ENCODE results near the gene SPEM2.

Gene SPEM2

DNA sequence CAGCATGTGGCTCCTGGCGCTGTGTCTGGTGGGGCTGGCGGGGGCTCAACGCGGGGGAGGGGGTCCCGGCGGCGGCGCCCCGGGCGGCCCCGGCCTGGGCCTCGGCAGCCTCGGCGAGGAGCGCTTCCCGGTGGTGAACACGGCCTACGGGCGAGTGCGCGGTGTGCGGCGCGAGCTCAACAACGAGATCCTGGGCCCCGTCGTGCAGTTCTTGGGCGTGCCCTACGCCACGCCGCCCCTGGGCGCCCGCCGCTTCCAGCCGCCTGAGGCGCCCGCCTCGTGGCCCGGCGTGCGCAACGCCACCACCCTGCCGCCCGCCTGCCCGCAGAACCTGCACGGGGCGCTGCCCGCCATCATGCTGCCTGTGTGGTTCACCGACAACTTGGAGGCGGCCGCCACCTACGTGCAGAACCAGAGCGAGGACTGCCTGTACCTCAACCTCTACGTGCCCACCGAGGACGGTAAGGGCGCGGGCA, 17.1 kb upstream of the SPEM2 start:
- TF ChIP-seq GATA2 (IDR thresholded peaks at IDR 0.05; ENCODE audit: low read depth, low read length) (no peak), GATA3 (IDR thresholded peaks at IDR 0.05; ENCODE audit: low read depth, low read length) (no peak)

DNA sequence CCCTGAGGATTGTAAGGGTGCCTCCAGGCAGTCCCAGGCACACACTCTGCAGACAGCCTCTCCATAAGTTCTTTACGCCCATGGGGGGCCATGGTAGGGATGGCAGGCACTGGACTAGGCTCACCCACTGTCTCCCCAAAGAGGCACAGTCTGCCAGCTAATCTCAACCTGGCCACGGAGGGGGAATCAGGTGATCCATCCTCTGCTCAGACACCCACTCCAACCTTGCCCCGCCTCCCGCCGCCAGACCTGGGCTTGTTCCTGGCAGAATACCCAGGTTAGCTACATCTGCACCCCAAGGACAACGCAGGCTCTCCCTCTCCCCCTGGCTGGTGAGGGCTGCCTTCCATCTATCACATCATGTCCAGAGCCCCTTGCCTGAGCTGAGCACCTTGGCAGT, 16.6 kb upstream of the SPEM2 start:
- no peak for TF ChIP-seq GATA2 (IDR thresholded peaks at IDR 0.05; ENCODE audit: low read depth, low read length)
- no peak for TF ChIP-seq GATA3 (IDR thresholded peaks at IDR 0.05; ENCODE audit: low read depth, low read length)

DNA sequence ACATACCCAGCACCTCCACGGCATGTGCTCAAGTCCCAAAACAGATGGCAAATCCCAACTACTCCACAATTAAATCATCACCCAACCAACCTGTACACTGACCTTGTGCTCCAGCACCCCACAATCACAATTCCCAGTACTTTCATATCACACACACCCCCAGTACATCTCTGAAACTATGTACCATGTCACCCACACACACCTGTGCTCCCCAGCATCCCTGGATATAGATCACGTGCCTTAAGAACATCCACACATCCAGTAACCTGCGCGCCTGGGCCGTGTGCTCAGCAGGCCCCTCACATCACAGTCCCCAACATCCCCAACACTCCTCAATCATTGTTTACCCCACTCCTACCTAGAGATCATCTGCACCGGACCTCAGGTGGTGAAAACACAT, 15.7 kb upstream of the SPEM2 start:
- TF ChIP-seq GATA3 (IDR thresholded peaks at IDR 0.05; ENCODE audit: low read depth, low read length) (no peak), GATA2 (IDR thresholded peaks at IDR 0.05; ENCODE audit: low read depth, low read length) (no peak)

DNA sequence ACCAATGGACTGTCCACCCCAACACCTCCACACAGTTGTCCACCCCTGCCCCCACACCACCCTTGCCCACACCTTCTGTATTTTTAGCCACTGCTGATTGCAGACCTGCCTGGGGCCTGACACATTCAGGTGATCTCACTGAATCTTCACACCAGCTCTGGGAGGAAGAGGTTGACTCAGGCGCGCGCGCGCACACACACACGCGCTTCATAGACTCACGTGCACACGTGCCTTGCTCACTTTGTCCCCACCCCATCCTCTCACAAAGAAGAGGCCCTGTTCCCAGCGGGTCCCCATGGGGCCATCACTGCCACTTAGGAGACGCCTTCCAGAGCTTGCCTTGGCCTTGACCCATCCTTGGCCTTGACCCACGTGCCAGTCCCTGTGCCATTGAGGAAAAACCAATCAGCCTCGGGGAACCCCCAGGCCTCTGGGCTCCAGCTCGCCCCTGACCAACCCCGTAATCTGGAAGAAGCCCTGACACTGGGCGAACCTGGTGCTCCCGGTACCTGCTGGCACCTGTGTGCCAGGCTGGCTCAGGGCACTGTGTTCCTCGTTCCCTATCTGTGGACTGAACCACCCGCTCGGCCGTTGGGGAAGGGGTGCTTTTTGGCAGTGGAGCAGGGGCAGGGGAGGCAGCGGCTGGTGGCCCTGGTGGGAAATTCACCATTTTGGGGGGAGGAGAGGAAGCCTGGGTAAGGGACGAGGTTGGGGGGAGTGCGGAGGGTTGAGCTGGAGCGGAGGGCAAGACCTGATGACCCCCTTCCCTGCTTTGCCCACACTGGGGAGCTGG, 14.6 kb upstream of the SPEM2 start:
- TF ChIP-seq GATA2 (IDR thresholded peaks at IDR 0.05; ENCODE audit: low read depth, low read length) = no peak
- no peak for TF ChIP-seq GATA3 (IDR thresholded peaks at IDR 0.05; ENCODE audit: low read depth, low read length)

DNA sequence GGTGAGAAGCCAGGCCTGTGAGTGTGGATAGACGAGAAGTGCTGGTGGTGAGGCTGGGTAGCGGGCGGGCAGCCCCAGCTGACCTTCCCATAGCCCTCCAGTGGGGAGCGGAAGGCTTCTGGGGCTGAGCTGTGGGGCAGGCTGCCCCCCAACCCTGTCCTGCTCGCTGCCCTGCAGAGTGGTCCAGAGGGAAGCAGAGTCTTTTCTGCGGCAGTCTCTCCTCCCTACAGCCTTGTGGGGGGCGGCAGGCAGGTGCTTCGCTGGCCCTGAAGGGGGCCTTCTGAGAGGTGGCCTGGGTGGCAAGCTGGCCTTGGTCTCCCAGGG, 14.0 kb upstream of the SPEM2 start:
- TF ChIP-seq GATA2 (IDR thresholded peaks at IDR 0.05; ENCODE audit: low read depth, low read length) (no peak), GATA3 (IDR thresholded peaks at IDR 0.05; ENCODE audit: low read depth, low read length) (no peak)

DNA sequence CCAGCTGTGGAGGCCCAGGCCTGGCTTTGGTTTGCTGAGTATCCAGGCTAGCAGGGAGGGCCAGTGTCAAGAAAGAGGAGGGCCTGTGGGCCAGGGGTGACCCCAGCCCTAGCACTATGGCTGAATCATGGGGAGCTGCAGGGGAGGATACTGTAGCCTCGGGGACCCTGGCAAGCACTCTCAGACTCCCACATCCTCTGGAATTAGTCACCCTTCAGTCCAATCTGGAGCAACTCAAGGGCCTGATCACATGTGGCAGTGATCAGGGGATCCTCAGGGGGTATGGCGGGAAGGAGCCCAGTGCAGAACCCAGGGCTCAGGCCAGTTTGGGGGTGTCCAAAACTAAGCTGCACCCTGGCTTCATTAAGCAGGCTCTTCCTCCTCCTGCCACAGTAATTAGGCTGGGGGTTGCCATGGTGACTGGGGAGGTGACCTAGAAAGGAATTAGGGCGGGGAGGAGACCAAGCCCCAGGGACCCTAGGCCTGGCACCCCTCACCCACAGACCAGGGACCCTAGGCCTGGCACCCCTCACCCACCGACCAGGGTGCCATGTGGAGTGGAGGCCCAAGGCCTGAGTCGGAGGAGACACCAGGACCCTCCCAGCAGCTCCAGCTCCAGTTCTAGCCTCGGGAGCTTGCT, 11.9 kb upstream of the SPEM2 start:
- TF ChIP-seq GATA2 (IDR thresholded peaks at IDR 0.05; ENCODE audit: low read depth, low read length) = no peak
- TF ChIP-seq GATA3 (IDR thresholded peaks at IDR 0.05; ENCODE audit: low read depth, low read length) = no peak

DNA sequence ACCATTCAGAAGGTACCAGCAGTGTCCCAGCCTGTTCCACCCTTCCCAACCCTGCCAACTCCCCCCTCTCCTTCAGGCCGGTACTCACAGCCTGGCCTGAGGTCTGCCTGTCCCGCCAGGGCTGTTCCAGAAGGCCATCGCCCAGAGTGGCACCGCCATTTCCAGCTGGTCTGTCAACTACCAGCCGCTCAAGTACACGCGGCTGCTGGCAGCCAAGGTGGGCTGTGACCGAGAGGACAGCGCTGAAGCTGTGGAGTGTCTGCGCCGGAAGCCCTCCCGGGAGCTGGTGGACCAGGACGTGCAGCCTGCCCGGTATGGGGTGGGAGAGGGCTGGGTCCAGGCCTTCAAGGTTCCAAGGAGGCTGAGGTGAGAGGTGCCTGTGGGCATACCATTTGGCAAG, 10.6 kb upstream of the SPEM2 start:
- TF ChIP-seq GATA2 (IDR thresholded peaks at IDR 0.05; ENCODE audit: low read depth, low read length) = no peak
- no peak for TF ChIP-seq GATA3 (IDR thresholded peaks at IDR 0.05; ENCODE audit: low read depth, low read length)

DNA sequence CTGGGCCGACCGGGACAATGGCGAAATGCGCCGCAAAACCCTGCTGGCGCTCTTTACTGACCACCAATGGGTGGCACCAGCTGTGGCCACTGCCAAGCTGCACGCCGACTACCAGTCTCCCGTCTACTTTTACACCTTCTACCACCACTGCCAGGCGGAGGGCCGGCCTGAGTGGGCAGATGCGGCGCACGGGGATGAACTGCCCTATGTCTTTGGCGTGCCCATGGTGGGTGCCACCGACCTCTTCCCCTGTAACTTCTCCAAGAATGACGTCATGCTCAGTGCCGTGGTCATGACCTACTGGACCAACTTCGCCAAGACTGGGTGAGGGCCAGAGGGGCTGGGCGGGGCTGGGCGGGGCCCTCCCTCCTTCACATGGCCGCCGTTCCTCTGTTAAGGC, 9.6 kb upstream of the SPEM2 start:
- TF ChIP-seq GATA2 (IDR thresholded peaks at IDR 0.05; ENCODE audit: low read depth, low read length) = no peak
- TF ChIP-seq GATA3 (IDR thresholded peaks at IDR 0.05; ENCODE audit: low read depth, low read length) = no peak

DNA sequence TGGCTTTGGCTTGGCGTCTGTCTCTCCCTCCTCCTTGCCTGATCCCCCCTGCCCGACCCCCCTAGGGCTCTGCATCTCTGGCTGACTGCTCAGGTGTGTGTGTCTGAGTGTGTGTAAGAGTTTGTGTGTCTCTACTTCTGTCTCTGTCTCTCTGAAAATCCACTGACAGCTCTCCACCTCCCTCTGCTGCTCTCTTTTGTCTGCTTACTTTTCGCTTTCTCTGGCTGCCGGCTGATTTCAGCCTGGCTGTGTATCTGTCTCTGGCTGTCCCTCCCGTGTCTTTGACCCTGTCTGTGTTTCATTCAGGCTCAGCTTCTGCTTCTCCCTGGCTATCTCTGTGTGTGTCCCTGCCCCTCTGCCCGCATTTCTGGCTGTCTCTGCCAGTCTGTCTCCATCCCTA, 9.1 kb upstream of the SPEM2 start:
- TF ChIP-seq GATA3 (IDR thresholded peaks at IDR 0.05; ENCODE audit: low read depth, low read length) (no peak), GATA2 (IDR thresholded peaks at IDR 0.05; ENCODE audit: low read depth, low read length) (no peak)

DNA sequence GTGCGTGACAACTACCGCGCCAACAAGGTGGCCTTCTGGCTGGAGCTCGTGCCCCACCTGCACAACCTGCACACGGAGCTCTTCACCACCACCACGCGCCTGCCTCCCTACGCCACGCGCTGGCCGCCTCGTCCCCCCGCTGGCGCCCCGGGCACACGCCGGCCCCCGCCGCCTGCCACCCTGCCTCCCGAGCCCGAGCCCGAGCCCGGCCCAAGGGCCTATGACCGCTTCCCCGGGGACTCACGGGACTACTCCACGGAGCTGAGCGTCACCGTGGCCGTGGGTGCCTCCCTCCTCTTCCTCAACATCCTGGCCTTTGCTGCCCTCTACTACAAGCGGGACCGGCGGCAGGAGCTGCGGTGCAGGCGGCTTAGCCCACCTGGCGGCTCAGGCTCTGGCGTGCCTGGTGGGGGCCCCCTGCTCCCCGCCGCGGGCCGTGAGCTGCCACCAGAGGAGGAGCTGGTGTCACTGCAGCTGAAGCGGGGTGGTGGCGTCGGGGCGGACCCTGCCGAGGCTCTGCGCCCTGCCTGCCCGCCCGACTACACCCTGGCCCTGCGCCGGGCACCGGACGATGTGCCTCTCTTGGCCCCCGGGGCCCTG, 8.3 kb upstream of the SPEM2 start:
- TF ChIP-seq GATA3 (IDR thresholded peaks at IDR 0.05; ENCODE audit: low read depth, low read length) (no peak), GATA2 (IDR thresholded peaks at IDR 0.05; ENCODE audit: low read depth, low read length) (no peak)

DNA sequence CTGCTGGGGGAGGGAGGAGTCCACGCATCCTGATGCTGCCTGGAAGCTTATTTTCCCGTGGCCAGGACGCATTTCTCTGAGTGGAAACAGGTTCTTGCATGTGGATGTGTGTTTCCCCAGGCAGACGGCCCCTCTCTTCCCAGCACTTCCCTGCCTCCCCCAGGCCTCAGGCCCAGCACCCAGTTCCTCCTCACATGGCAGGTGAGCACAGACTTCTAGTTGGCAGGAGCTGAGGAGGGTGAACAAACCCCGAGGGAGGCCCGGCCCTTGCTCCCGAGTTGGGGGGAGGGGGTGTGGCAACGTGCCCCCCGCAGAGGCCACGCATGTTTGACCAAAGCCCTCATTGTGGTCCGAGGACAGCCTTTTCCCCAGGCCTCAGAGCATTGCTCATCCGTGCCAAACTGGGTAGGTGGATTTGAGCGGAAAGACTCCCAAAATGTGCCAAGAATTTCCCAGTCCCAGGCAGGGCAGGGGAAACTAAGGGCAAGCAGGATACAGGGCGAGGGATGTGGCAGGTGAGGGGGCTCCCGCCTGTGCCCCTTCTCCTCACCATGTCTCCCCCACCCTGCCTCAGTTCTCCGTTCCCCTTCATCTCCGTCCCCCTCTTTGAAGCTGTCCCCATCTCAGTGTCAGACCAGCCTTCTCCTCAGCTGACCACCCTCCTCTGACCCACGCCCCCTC, 6.8 kb upstream of the SPEM2 start:
- TF ChIP-seq GATA2 (IDR thresholded peaks at IDR 0.05; ENCODE audit: low read depth, low read length) (no peak), GATA3 (IDR thresholded peaks at IDR 0.05; ENCODE audit: low read depth, low read length) (no peak)

DNA sequence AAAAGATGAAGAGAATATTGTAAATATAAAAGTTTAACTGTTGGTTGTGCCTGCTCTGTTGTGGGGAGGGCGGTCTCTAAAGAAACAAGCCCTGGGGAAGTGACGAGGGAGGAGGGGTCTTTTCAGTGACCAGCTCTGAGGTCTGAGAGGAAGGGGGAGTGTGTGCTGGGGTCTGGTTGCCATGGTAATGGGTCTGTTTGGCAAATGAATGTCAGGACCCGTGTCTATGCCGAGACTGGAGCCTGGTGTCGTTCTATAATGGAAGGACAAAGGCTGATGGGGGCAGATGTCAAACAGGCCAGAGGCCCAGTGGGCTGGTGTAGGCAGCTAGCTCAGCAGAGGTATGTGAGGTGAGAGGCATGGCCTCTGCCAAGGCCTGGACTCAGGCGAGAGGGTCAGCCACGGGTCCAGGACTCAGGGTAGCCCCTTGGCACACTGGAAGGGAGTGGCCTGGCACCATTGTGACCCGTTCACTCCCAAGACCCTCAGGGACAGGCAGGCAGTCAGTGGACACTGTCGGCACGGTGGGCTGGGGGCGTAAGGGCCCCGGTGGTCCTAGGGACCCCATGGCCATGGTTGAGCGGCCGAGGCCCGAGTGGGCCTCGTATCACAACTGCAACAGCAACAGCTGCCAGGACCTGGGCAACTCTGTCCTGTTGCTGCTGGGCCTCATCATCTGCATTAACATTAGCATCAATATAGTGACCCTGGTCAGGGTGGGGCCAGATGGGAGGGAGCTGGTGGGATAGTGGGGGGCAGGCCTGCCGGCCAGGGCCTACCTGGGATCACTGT, 5.4 kb upstream of the SPEM2 start, which contains the start of gene SPEM1:
Gene SPEM1 (plus strand): TSS at position 506 of the 792 bp plus-strand sequence. CDS start 61 bp downstream, at position 567.
- no peak for TF ChIP-seq GATA3 (IDR thresholded peaks at IDR 0.05; ENCODE audit: low read depth, low read length)
- no peak for TF ChIP-seq GATA2 (IDR thresholded peaks at IDR 0.05; ENCODE audit: low read depth, low read length)

DNA sequence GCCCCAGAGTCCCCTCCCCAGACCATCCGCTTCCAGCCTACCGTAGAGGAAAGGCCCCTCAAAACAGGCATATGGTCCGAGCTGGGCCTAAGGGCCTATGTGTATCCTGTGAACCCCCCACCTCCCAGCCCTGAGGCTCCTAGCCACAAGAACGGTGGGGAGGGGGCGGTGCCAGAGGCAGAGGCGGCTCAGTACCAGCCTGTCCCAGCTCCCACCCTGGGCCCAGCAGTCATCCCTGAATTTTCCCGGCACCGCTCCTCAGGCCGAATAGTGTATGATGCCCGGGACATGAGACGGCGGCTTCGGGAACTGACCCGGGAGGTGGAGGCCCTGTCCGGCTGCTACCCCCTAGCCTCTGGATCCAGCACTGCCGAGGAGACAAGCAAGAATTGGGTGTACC, 4.2 kb upstream of the SPEM2 start:
- no peak for TF ChIP-seq GATA2 (IDR thresholded peaks at IDR 0.05; ENCODE audit: low read depth, low read length)
- no peak for TF ChIP-seq GATA3 (IDR thresholded peaks at IDR 0.05; ENCODE audit: low read depth, low read length)
